Hematopoietic multipotent progenitor cell treated with erythropoietin and hydrocortisone succinate and interleukin-3 and kit ligand, for 15 days (in vitro differentiated cells): ENCODE data around the gene CCDC183.

Experiments used
- DNase-seq: peaks from one replicate; pipeline ENCODE4 v3.0.0-alpha.2; 2015; ENCODE audit warnings: low spot score

CCDC183 gene

GRCh38 chr9:136849038-136849959 lies 53.2 kb downstream of the CCDC183 start, which contains the start of gene PHPT1:
PHPT1 (plus strand) TSS chr9:136849409; CDS start chr9:136849431, 22 bp downstream.
- DNase-seq = peak; percentile 98

- DNase-seq = no peak
These were observed 54.1 kb downstream of the CCDC183 start for GRCh38 chr9:136849960-136850865.

DNA sequence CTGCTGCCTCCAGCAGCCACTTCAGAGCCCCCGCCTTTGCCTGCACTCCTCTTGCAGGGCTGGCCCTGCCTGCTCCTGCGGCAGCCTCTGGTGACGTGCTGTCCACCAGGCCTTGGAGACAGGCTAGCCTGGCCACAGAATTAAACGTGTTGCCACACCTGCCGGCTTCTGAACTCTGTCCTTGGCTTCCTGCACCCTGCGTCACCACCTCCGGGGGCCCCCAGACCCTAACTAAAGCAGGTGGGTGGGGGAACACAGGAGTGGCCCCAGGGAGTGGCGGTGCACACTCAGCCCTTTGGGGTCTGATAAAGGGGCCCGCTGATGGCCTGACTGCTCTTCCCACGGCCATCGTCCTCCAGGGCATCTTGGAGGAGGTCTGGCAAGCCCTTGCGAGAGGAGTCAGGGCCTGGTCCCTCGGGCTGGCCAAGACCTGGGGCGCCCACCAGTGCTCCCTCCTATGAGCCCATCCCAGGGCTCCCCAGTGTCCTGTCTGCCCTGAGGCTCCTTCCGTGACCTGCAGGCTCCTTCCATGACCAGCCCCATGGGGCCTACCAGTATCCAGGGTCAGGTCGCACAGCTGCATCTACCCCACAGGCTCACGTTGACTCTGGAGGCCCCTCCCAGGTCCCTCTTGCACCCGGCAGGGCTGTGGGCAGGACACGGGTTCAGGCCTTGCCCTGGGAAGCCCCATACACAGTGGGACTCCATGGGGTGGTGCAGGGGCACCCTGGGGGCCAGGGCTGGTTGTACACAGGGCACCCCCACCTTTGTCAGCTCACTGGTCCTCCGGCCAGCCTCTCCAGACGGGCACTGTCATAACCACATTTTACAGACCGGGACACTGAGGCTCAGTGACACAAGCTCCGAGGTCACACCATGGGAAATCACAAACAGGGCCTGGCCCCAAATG lies 55.0 kb downstream of the CCDC183 start:
- DNase-seq = no peak

DNA sequence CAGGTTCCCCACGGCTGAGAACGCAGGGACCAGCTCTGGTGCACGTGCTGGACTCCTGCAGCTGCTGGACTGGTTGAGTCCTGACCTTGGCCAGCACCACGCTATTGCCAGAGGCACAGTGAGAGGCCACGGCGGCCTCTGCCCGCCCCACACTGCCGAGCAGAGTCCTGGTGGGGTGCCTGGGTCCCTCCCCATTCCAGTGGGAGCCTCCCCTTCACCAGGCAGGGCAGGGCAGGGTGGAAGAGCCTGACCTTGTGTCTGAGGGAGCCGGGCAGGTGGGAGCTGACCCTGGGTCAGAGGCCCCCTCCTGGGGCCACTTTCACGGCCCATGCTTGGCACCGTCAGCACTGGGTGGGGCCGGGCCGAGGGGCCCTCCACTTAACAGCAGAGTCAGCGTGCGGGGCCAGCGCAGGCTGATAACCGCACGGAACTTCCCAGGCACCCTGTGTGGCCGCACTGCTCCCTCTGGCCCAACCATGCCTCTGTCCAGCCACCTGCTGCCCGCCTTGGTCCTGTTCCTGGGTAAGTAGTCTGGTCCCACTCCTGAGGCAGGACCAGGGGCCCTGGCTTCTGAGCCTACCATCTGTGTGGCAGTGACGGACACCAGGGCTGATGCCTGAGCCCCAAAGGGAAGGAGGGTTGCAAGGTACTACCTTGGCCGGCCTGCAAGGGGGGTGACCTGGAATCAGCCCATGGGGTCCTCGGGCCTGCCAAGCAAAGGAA lies 56.0 kb downstream of the CCDC183 start, which contains the start of gene MAMDC4:
Gene MAMDC4, plus strand, starts transcription at position 406 of the 723 bp plus-strand sequence. Its CDS starts 71 bp downstream, at position 477.
- DNase-seq = no peak

GRCh38 chr9:136852664-136853595 lies 56.8 kb downstream of the CCDC183 start:
- DNase-seq = no peak

- no peak for DNase-seq
These were observed 57.5 kb downstream of the CCDC183 start for GRCh38 chr9:136853596-136854112.

DNA sequence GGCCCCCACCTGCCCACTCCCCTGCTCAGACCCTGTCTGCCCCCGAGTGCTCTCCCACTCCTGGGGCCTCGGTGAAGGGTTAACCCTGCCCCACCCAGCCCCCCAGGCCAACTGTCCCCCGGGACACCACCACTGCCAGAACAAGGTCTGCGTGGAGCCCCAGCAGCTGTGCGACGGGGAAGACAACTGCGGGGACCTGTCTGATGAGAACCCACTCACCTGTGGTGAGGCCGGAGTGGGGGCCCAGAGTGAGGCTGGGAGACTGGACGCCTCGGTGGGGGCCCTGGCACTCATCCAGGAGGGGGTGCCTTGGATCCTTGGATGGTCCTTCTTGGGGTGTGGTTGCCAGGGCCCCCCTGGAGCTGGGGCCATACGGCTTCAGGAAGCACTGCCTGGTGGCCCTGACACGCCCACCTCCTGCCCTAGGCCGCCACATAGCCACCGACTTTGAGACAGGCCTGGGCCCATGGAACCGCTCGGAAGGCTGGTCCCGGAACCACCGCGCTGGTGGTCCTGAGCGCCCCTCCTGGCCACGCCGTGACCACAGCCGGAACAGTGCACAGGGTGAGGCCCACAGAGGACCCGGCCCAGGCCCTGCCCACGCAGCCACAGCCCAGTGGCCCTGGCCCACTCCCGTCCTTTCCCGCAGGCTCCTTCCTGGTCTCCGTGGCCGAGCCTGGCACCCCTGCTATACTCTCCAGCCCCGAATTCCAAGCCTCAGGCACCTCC lies 58.1 kb downstream of the CCDC183 start:
- no peak for DNase-seq

GRCh38 chr9:136854842-136855460 lies 58.8 kb downstream of the CCDC183 start:
- DNase-seq = no peak

- no peak for DNase-seq
These were observed 59.4 kb downstream of the CCDC183 start for GRCh38 chr9:136855461-136856078.

DNA sequence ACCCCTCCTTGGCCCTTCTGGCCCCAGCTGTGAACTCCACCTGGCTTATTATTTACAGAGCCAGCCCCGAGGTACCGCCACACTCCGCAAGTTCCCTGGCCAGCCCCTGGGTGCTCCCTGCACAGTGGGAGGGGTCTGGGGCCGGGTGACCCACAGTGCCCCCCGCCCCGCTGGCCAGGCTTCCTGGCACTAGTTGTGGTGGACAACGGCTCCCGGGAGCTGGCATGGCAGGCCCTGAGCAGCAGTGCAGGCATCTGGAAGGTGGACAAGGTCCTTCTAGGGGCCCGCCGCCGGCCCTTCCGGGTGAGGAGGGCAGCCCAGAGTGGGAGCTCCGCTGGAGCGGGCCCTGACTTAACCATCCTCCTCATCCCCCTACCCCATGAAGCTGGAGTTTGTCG lies 59.9 kb downstream of the CCDC183 start:
- no peak for DNase-seq

- no peak for DNase-seq
These were observed 60.5 kb downstream of the CCDC183 start for GRCh38 chr9:136856541-136857141.

DNA sequence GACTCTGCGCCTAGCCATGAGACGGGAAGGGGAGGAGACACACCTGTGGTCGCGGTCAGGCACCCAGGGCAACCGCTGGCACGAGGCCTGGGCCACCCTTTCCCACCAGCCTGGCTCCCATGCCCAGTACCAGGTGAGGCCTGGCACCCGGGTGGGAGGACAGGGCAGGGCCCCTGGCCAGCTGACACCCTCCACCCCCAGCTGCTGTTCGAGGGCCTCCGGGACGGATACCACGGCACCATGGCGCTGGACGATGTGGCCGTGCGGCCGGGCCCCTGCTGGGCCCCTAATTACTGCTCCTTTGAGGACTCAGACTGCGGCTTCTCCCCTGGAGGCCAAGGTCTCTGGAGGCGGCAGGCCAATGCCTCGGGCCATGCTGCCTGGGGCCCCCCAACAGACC lies 61.0 kb downstream of the CCDC183 start:
- no peak for DNase-seq
